Caco-2 (cell line): ENCODE data around the gene ARHGDIA. TPM values are rescaled to one million over a fixed set of nuclear protein-coding genes. Genes with fewer than 3 reads are reported as not detected.

ENCODE experiments used
- BruUV-seq: library from RNA; stranded (reverse); fragments of 400-500 nt; replicated peaks from 2 replicates; lab custom pipeline; 2021; lab: Mats Ljungman, UMichigan
- CTCF ChIA-PET: fragments of 300-600 bp; sonication (Branson Sonifier 250); formaldehyde crosslinking; loops from one replicate; lab custom pipeline; 2022; ENCODE audit warnings: antibody characterized with exemption; lab: Charles Lee
- POLR2A ChIA-PET: fragments of 300-600 bp; sonication (Branson Sonifier 250); formaldehyde crosslinking; loops from one replicate; lab custom pipeline; 2022; ENCODE audit warnings: antibody characterized with exemption; lab: Charles Lee
- DNase-seq, 2 experiments: peaks; one replicate each; pipeline versions ENCODE4 v3.0.0 to v3.0.0-alpha.2; 2020 to 2022
- H3K27me3 ChIP-seq: replicated peaks from 2 replicates; pipeline ENCODE4 v1.6.0; 2011; ENCODE audit warnings: low read length; ENCODE audit not compliant: control insufficient read depth, insufficient read depth
- H3K36me3 ChIP-seq: 2 replicates; pipeline ENCODE4 v1.5.1; 2011; ENCODE audit warnings: low read length; ENCODE audit not compliant: control insufficient read depth, insufficient read depth
- H3K4me1 ChIP-seq: fragments of 250-450 bp; sonication (Bioruptor Pico); 2 replicates; pipeline ENCODE4 v1.5.1; 2020; ENCODE audit warnings: mild to moderate bottlenecking
- H3K4me3 ChIP-seq: 2 replicates; pipeline ENCODE4 v1.5.1; 2011; ENCODE audit warnings: low read depth, mild to moderate bottlenecking, control low read depth, low read length
- H3K9me3 ChIP-seq: fragments of 250-450 bp; sonication (Bioruptor Pico); 2 replicates; pipeline ENCODE4 v1.5.1; 2020; ENCODE audit warnings: mild to moderate bottlenecking, moderate library complexity
- H3K27ac Mint-ChIP-seq: one replicate; pipeline ENCODE4 v1.8.0; 2022; ENCODE audit warnings: mixed read lengths; ENCODE audit not compliant: unreplicated experiment
- H3K27me3 Mint-ChIP-seq: one replicate; pipeline ENCODE4 v1.8.0; 2022; ENCODE audit warnings: mixed read lengths; ENCODE audit not compliant: insufficient read depth, unreplicated experiment
- H3K36me3 Mint-ChIP-seq: one replicate; pipeline ENCODE4 v1.8.0; 2022; ENCODE audit warnings: mild to moderate bottlenecking, mixed read lengths; ENCODE audit not compliant: insufficient read depth, unreplicated experiment
- H3K4me1 Mint-ChIP-seq: one replicate; pipeline ENCODE4 v1.8.0; 2022; ENCODE audit warnings: low read depth, mixed read lengths; ENCODE audit not compliant: unreplicated experiment
- H3K4me3 Mint-ChIP-seq: one replicate; pipeline ENCODE4 v1.8.0; 2022; ENCODE audit warnings: mild to moderate bottlenecking, moderate library complexity, mixed read lengths; ENCODE audit not compliant: unreplicated experiment
- H3K9me3 Mint-ChIP-seq: one replicate; pipeline ENCODE4 v1.8.0; 2022; ENCODE audit warnings: mixed read lengths; ENCODE audit not compliant: unreplicated experiment
- CTCF ChIP-seq, 2 experiments: fragments of 200-600 bp in 1 of 2; IDR thresholded peaks; 1 replicate in 1 of 2; 2 replicates in 1 of 2; pipeline versions ENCODE4 v1.5.1 to v1.8.0; 2011 to 2022; ENCODE audit warnings: antibody characterized with exemption in 1 of 2, control low read depth in 1 of 2, inconsistent platforms in 1 of 2, low read depth in 1 of 2, low read length in 1 of 2, mild to moderate bottlenecking in 1 of 2, moderate library complexity in 1 of 2; ENCODE audit not compliant: insufficient read depth in 1 of 2, severe bottlenecking in 1 of 2, unreplicated experiment in 1 of 2
- intact Hi-C: fragments of 100-400 bp; cut with micrococcal nuclease; formaldehyde crosslinking; loops from one replicate; pipeline ENCODE4 v1.10.0; 2022; ENCODE audit not compliant: unreplicated experiment
- total RNA-seq: library from RNA; stranded (reverse); gene quantifications from 2 replicates; pipeline ENCODE4 v1.2.3, GENCODE V29; 2022

Gene ARHGDIA
- total RNA-seq, 1 experiment from 2014 or later = 253 TPM

GRCh38 chr17:81817758-81818147 is 53.4 kb downstream of the ARHGDIA start:
- H3K4me1 Mint-ChIP-seq = peaks cover 6% of the 10 kb centered on the region
- Histone ChIP-seq H3K4me3 (no peak overlapping the region), H3K27me3 (no peaks in the 10 kb centered on the region), H3K9me3 (no peaks in the 10 kb centered on the region), H3K4me1 (peaks cover 9% of the 10 kb centered on the region), H3K36me3 (no peaks in the 10 kb centered on the region)
- no peaks in the 10 kb centered on the region for H3K27me3 Mint-ChIP-seq
- ChIA-PET CTCF (interaction anchor here (0.5 to 0.6 kb wide), 2 partner anchors 9 to 75 kb away, joined by 3 to 4 read pairs; no protein-coding TSS in a partner anchor), POLR2A (interaction anchor here (0.5 kb wide), 1 partner anchor 101 kb away, joined by 7 read pairs; no protein-coding TSS in a partner anchor)
- H3K27ac Mint-ChIP-seq = no peak overlapping the region
- no peaks in the 10 kb centered on the region for H3K9me3 Mint-ChIP-seq
- no peak for TF ChIP-seq CTCF (IDR thresholded peaks at IDR 0.05; ENCODE audit: insufficient read depth in 1 of 2, low read depth in 1 of 2, low read length in 1 of 2, severe bottlenecking in 1 of 2, unreplicated experiment in 1 of 2)
- intact Hi-C loops = no loop called here
- no TSS peak for BruUV-seq
- H3K36me3 Mint-ChIP-seq = no peaks in the 10 kb centered on the region
- H3K4me3 Mint-ChIP-seq = no peak overlapping the region
- DNase-seq = no peak

Other genes with a start within 250 kb of the ARHGDIA start
- 119 and 139 TPM in 2 replicates for gene NPLOC4, start 234.2 kb downstream of the ARHGDIA start, total RNA-seq
- 4.0 and 4.1 TPM in 2 replicates for gene TSPAN10, start 234.1 kb downstream of the ARHGDIA start, total RNA-seq
- gene PDE6G, start 214.8 kb downstream of the ARHGDIA start, total RNA-seq = not detected in 2 replicates
- gene OXLD1, start 204.7 kb downstream of the ARHGDIA start, total RNA-seq = 32.4 and 37.0 TPM in 2 replicates
- gene CCDC137, start 204.6 kb downstream of the ARHGDIA start, total RNA-seq = 49.0 and 50.5 TPM in 2 replicates
- gene ARL16, start 187.5 kb downstream of the ARHGDIA start, total RNA-seq = 45.1 and 49.8 TPM in 2 replicates
- gene HGS, start 187.3 kb downstream of the ARHGDIA start, total RNA-seq = 176 and 178 TPM in 2 replicates
- gene MRPL12, start 168.0 kb downstream of the ARHGDIA start, total RNA-seq = 164 and 176 TPM in 2 replicates
- gene SLC25A10, start 159.1 kb downstream of the ARHGDIA start, total RNA-seq = 49.5 and 54.8 TPM in 2 replicates
- 0.91 and 1.0 TPM in 2 replicates for gene GCGR, start 67.2 kb downstream of the ARHGDIA start, total RNA-seq
- gene MCRIP1, start 38.0 kb downstream of the ARHGDIA start, total RNA-seq = 59.7 and 60.0 TPM in 2 replicates
- gene PPP1R27, start 36.3 kb downstream of the ARHGDIA start, total RNA-seq = 0.93 TPM in 1 of 2 replicates, not detected in the other
- 895 and 958 TPM in 2 replicates for gene P4HB, start 10.8 kb downstream of the ARHGDIA start, total RNA-seq
- 248 and 252 TPM in 2 replicates for gene ALYREF, start 20.2 kb upstream of the ARHGDIA start, total RNA-seq
- gene ANAPC11, start 20.4 kb upstream of the ARHGDIA start, total RNA-seq = 133 and 140 TPM in 2 replicates
- gene NPB, start 30.9 kb upstream of the ARHGDIA start, total RNA-seq = 0.37 and 0.68 TPM in 2 replicates
- 125 and 151 TPM in 2 replicates for gene PCYT2, start 40.1 kb upstream of the ARHGDIA start, total RNA-seq
- 55.6 and 57.4 TPM in 2 replicates for gene SIRT7, start 46.8 kb upstream of the ARHGDIA start, total RNA-seq
- gene MAFG, start 56.4 kb upstream of the ARHGDIA start, total RNA-seq = 28.9 and 29.1 TPM in 2 replicates
- gene PYCR1, start 66.0 kb upstream of the ARHGDIA start, total RNA-seq = 200 and 203 TPM in 2 replicates
- gene MYADML2, start 75.9 kb upstream of the ARHGDIA start, total RNA-seq = not detected in 2 replicates
- 11.1 and 13.0 TPM in 2 replicates for gene NOTUM, start 89.8 kb upstream of the ARHGDIA start, total RNA-seq
- 58.0 and 59.2 TPM in 2 replicates for gene ASPSCR1, start 106.3 kb upstream of the ARHGDIA start, total RNA-seq
- 85.3 and 94.9 TPM in 2 replicates for gene CENPX, start 151.5 kb upstream of the ARHGDIA start, total RNA-seq
- 33.2 and 38.2 TPM in 2 replicates for gene LRRC45, start 152.0 kb upstream of the ARHGDIA start, total RNA-seq
- 94.5 and 96.7 TPM in 2 replicates for gene RAC3, start 160.3 kb upstream of the ARHGDIA start, total RNA-seq
- gene DCXR, start 166.4 kb upstream of the ARHGDIA start, total RNA-seq = 197 and 208 TPM in 2 replicates
- 33.0 and 35.5 TPM in 2 replicates for gene RFNG, start 180.5 kb upstream of the ARHGDIA start, total RNA-seq
- 185 and 195 TPM in 2 replicates for gene GPS1, start 180.6 kb upstream of the ARHGDIA start, total RNA-seq
- gene DUS1L, start 194.5 kb upstream of the ARHGDIA start, total RNA-seq = 129 TPM in 2 replicates
- 330 and 359 TPM in 2 replicates for gene FASN, start 226.9 kb upstream of the ARHGDIA start, total RNA-seq